Vagina (tissue), 2 donors: ENCODE results near the gene SPTBN1.

Experiments used
- POLR2A ChIP-seq, 2 donors: fragments of 450-650 bp; IDR thresholded peaks; one replicate each; pipeline ENCODE4 v1.6.1; 2017; ENCODE audit warnings: antibody characterized with exemption in 2 of 2, mild to moderate bottlenecking in 2 of 2, moderate library complexity in 2 of 2
- TF ChIP-seq, protein P1 (sequence below), 3 experiments: fragments of 450-650 bp in 2 of 3; fragments of 200-600 bp in 1 of 3; sonication (generic) in 1 of 3; IDR thresholded peaks; one replicate each; pipeline ENCODE4 v1.5.1; 2017 to 2019; ENCODE audit warnings: antibody characterized with exemption in 3 of 3, mild to moderate bottlenecking in 2 of 3, moderate library complexity in 2 of 3

DNA sequence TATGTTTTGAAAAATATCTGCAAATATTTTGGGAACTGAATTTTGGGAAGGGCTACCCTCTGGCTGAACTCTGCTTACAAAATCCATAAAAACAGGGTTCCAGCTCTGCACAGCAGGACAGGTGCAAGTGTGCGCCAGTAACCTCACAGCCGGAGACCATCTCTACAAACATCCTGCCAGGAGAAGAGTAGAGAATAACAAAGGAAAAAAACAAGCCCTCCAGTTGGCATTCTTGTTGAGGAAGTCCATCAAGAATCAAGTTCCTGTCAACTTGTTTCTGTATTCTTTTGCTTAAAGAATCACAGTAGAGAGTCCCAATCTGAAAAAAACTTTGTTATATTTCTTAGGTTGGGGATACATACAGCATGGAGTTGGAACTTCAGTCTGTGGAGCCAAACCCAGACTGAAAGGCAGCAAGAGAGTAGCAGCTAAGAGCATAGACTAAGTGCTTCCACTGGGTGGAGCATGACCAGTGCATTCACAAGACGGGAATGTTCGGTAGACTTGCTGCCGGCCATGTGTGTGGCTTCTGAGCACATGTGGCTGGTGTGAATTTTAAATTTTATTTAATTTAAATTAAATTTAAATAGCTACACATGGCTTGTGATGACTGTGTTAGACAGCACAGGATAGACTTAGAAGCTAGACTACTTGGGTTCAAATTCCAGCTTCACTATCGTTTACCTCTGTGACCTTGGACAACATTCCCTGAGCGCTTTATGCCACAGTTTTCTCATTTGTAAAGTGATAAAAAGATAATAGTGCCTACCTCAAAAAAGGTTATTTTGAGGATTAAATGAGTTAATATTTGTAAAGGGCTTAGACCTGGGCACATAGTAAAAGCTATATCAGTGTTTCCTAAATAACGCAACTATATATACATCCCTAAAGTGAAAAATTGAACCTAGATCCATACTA lies 41.9 kb downstream of the SPTBN1 start:
- TF ChIP-seq, protein P1, sequence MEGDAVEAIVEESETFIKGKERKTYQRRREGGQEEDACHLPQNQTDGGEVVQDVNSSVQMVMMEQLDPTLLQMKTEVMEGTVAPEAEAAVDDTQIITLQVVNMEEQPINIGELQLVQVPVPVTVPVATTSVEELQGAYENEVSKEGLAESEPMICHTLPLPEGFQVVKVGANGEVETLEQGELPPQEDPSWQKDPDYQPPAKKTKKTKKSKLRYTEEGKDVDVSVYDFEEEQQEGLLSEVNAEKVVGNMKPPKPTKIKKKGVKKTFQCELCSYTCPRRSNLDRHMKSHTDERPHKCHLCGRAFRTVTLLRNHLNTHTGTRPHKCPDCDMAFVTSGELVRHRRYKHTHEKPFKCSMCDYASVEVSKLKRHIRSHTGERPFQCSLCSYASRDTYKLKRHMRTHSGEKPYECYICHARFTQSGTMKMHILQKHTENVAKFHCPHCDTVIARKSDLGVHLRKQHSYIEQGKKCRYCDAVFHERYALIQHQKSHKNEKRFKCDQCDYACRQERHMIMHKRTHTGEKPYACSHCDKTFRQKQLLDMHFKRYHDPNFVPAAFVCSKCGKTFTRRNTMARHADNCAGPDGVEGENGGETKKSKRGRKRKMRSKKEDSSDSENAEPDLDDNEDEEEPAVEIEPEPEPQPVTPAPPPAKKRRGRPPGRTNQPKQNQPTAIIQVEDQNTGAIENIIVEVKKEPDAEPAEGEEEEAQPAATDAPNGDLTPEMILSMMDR (IDR thresholded peaks at IDR 0.05) = peak in 1 of 3 experiments; percentile 6
- TF ChIP-seq POLR2A (IDR thresholded peaks at IDR 0.05) = no peak
